ENCODE data around the gene PRSS38. TPM values are rescaled to one million over a fixed set of nuclear protein-coding genes. Genes with fewer than 3 reads are reported as not detected.

PRSS38 gene
- total RNA-seq, 2 donors from 2014 or later = 3.0 TPM; not detected in 1

- H3K36me3 ChIP-seq = no peaks in the 10 kb centered on the region
- H3K9me3 ChIP-seq = no peaks in the 10 kb centered on the region
- intact Hi-C loops (cut with DNase I) = no loop called here
- no peak for DNase-seq (ENCODE audit: low spot score)
- no peaks in the 10 kb centered on the region for H3K4me1 ChIP-seq (replicated peaks)
- TF ChIP-seq POLR2AphosphoS5 (IDR thresholded peaks at IDR 0.05) = no peak
- no peak overlapping the region for H3K27ac ChIP-seq
- H3K27me3 ChIP-seq (replicated peaks; ENCODE audit: insufficient read depth) = no peaks in the 10 kb centered on the region
- H3K4me3 ChIP-seq = no peak overlapping the region
- 97% methylated on average over 13 of the region's 13 CpGs for WGBS
Observed at GRCh38 chr1:227770812-227771211, 44.7 kb upstream of the PRSS38 start.

GRCh38 chr1:227771326-227771725 is 44.1 kb upstream of the PRSS38 start:
- intact Hi-C loops (cut with DNase I) = no loop called here
- DNase-seq (ENCODE audit: low spot score) = no peak
- Histone ChIP-seq H3K4me1 (replicated peaks) (no peaks in the 10 kb centered on the region), H3K9me3 (no peaks in the 10 kb centered on the region), H3K27ac (no peak overlapping the region), H3K4me3 (no peak overlapping the region), H3K36me3 (no peaks in the 10 kb centered on the region), H3K27me3 (replicated peaks; ENCODE audit: insufficient read depth) (no peaks in the 10 kb centered on the region)
- TF ChIP-seq POLR2A (IDR thresholded peaks at IDR 0.05) (no peak), CTCF (IDR thresholded peaks at IDR 0.05) (no peak), POLR2AphosphoS5 (IDR thresholded peaks at IDR 0.05) (no peak)
- 87% methylated on average over 8 of the region's 8 CpGs for WGBS

GRCh38 chr1:227771771-227772170 is 43.7 kb upstream of the PRSS38 start:
- DNase-seq (ENCODE audit: low spot score) = no peak
- TF ChIP-seq POLR2A (IDR thresholded peaks at IDR 0.05) (no peak), CTCF (IDR thresholded peaks at IDR 0.05) (no peak), POLR2AphosphoS5 (IDR thresholded peaks at IDR 0.05) (no peak)
- Histone ChIP-seq H3K36me3 (no peaks in the 10 kb centered on the region), H3K9me3 (no peaks in the 10 kb centered on the region), H3K27ac (no peak overlapping the region), H3K27me3 (replicated peaks; ENCODE audit: insufficient read depth) (no peaks in the 10 kb centered on the region), H3K4me3 (no peak overlapping the region), H3K4me1 (replicated peaks) (no peaks in the 10 kb centered on the region)
- WGBS = 96% methylated on average over 7 of the region's 7 CpGs
- intact Hi-C loops (cut with DNase I) = no loop called here

GRCh38 chr1:227773558-227773957 is 41.9 kb upstream of the PRSS38 start:
- DNase-seq (ENCODE audit: low spot score) = no peak
- Histone ChIP-seq H3K27me3 (replicated peaks; ENCODE audit: insufficient read depth) (no peaks in the 10 kb centered on the region), H3K36me3 (no peaks in the 10 kb centered on the region), H3K27ac (no peak overlapping the region), H3K4me1 (replicated peaks) (no peaks in the 10 kb centered on the region), H3K4me3 (no peak overlapping the region), H3K9me3 (no peaks in the 10 kb centered on the region)
- WGBS = 87% methylated on average over 15 of the region's 15 CpGs
- TF ChIP-seq CTCF (IDR thresholded peaks at IDR 0.05) = no peak
- no peak for TF ChIP-seq POLR2AphosphoS5 (IDR thresholded peaks at IDR 0.05)
- TF ChIP-seq POLR2A (IDR thresholded peaks at IDR 0.05) = no peak
- intact Hi-C loops (cut with DNase I) = no loop called here

- Histone ChIP-seq H3K27me3 (replicated peaks; ENCODE audit: insufficient read depth) (no peaks in the 10 kb centered on the region), H3K36me3 (no peaks in the 10 kb centered on the region), H3K4me3 (no peak overlapping the region), H3K27ac (no peak overlapping the region), H3K4me1 (replicated peaks) (no peaks in the 10 kb centered on the region), H3K9me3 (no peaks in the 10 kb centered on the region)
- 89% methylated on average over 13 of the region's 13 CpGs for WGBS
- no peak for TF ChIP-seq POLR2A (IDR thresholded peaks at IDR 0.05)
- no peak for TF ChIP-seq CTCF (IDR thresholded peaks at IDR 0.05)
- no peak for DNase-seq (ENCODE audit: low spot score)
- intact Hi-C loops (cut with DNase I) = no loop called here
Observed at GRCh38 chr1:227774051-227774731, 41.3 kb upstream of the PRSS38 start.

Data from prostate gland (tissue), 2 donors.